ENCODE results near the gene SLC35B2.

Gene SLC35B2

GRCh38 chr6:44251576-44252524, 5.5 kb downstream of the SLC35B2 start:
- no peak for DNase-seq

- DNase-seq: no peak
These were observed 6.6 kb downstream of the SLC35B2 start for GRCh38 chr6:44250718-44251123.

GRCh38 chr6:44250067-44250717, 7.1 kb downstream of the SLC35B2 start:
- no peak for DNase-seq

- no peak for DNase-seq
These were observed 8.1 kb downstream of the SLC35B2 start for GRCh38 chr6:44249082-44249748.

- no peak for DNase-seq
These were observed 8.7 kb downstream of the SLC35B2 start for GRCh38 chr6:44248579-44248978.

- no peak for DNase-seq
These were observed 9.7 kb downstream of the SLC35B2 start for GRCh38 chr6:44247338-44248302.

GRCh38 chr6:44246663-44247337, 10.5 kb downstream of the SLC35B2 start, which contains the start of gene HSP90AB1:
Gene HSP90AB1 (plus strand): TSS chr6:44247101. CDS start chr6:44248630, 1,529 bp downstream.
- DNase-seq: peak; percentile 77

- peak; percentile 29 for DNase-seq
These were observed 11.2 kb downstream of the SLC35B2 start for GRCh38 chr6:44245912-44246662.

- no peak for DNase-seq
These were observed 11.9 kb downstream of the SLC35B2 start for GRCh38 chr6:44245391-44245911.

- DNase-seq: no peak
These were observed 14.0 kb downstream of the SLC35B2 start for GRCh38 chr6:44243345-44243744.

- DNase-seq: no peak
These were observed 18.5 kb downstream of the SLC35B2 start for GRCh38 chr6:44238687-44239350.

GRCh38 chr6:44237813-44238433, 19.4 kb downstream of the SLC35B2 start:
- no peak for DNase-seq

GRCh38 chr6:44237021-44237812, 20.1 kb downstream of the SLC35B2 start:
- peak; percentile 46 for DNase-seq

GRCh38 chr6:44235891-44236516, 21.3 kb downstream of the SLC35B2 start:
- DNase-seq: no peak

GRCh38 chr6:44235269-44235668, 22.1 kb downstream of the SLC35B2 start:
- no peak for DNase-seq

GRCh38 chr6:44234101-44235025, 23.0 kb downstream of the SLC35B2 start:
- DNase-seq: no peak

GRCh38 chr6:44233567-44234100, 23.7 kb downstream of the SLC35B2 start:
- DNase-seq: no peak

Measured in NCI-H2107 (cell line).